ENCODE results near the gene CIART. TPM values are rescaled to one million over a fixed set of nuclear protein-coding genes. Genes with fewer than 3 reads are reported as not detected.

The CIART gene
- total RNA-seq, 6 donors from 2014 or later, result 2.7 to 14.7 (median 7.5) TPM

DNA sequence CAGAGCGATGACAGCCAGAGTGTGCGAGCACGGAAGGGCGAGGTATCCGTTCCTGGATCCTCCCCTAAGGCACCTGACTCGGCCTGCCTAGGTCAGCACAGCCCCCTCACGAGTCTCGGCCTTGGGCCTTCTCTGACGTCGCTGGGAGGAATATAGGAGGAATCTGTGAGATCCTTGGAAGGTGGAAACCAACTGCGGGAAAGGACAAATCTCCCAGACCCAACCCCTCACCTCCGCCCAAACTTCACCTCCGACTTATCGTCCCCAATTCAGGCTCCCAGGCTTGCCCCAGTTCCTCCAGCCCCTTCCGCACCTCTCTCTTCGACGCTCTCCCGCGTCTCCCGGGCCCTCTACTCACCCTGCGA is 14.0 kb upstream of the CIART start:
- H3K9me3 ChIP-seq, result no peaks in the 10 kb centered on the region
- H3K4me3 ChIP-seq, result peak overlapping the region; percentile 63 to 95 (median 85)
- ATAC-seq (ENCODE audit: low FRiP score in 2 of 2) (peak; percentile 54 to 80), DNase-seq (peak in 1 of 2 donors; percentile 57)
- H3K27me3 ChIP-seq, result no peaks in the 10 kb centered on the region
- TF ChIP-seq, protein P1, sequence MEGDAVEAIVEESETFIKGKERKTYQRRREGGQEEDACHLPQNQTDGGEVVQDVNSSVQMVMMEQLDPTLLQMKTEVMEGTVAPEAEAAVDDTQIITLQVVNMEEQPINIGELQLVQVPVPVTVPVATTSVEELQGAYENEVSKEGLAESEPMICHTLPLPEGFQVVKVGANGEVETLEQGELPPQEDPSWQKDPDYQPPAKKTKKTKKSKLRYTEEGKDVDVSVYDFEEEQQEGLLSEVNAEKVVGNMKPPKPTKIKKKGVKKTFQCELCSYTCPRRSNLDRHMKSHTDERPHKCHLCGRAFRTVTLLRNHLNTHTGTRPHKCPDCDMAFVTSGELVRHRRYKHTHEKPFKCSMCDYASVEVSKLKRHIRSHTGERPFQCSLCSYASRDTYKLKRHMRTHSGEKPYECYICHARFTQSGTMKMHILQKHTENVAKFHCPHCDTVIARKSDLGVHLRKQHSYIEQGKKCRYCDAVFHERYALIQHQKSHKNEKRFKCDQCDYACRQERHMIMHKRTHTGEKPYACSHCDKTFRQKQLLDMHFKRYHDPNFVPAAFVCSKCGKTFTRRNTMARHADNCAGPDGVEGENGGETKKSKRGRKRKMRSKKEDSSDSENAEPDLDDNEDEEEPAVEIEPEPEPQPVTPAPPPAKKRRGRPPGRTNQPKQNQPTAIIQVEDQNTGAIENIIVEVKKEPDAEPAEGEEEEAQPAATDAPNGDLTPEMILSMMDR (IDR thresholded peaks at IDR 0.05), result no peak
- peak in 1 of 2 donors; percentile 8 for TF ChIP-seq POLR2AphosphoS5 (IDR thresholded peaks at IDR 0.05)
- TF ChIP-seq POLR2A (IDR thresholded peaks at IDR 0.05), result no peak
- no peak for TF ChIP-seq EP300 (IDR thresholded peaks at IDR 0.05)
- peaks cover 11 to 37% (median 25%) of the 10 kb centered on the region in 4 donors for H3K4me1 ChIP-seq
- H3K27ac ChIP-seq, result peak overlapping the region; percentile 93 to 99 (median 97)
- peaks cover 11 to 40% (median 32%) of the 10 kb centered on the region in 4 donors for H3K36me3 ChIP-seq
- 0 to 1% methylated on average over 21 of the region's 21 CpGs for WGBS, 2 donors

DNA sequence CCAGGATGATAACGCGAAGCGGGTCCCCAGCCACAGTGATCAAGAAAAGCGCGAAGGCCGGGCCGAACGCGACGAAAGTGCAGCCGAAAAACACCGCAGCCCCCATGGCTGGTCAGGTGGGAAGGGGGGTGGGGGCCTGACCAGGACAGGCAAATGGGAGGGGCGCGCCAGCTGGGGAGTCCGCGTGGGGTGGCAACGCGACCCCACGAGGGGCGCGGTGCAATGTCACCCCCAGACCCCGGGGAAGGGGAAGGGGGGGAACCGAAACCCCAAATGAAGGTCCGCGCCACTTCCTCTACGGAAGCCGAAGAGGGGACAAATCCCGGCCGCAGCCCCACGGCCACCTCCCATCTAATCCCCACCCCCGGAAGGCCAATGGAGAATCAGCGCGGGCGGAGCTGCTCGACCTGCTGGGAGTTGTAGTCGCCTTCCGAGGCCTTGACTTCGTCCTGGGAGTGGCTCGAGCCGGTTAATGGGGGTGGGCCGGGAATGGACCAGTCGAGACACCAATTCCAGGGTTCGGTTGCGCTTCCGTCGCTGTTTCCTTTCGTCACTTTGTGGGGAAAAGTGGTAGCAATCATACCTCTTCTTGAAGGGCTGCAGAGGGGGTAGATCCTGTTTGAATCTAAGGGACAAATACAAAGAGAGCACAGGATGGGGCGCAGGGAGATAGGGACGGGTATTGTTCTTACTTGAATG is 13.5 kb upstream of the CIART start, which contains the start of gene APH1A:
TSS of gene APH1A (minus strand) at position 312 of the 699 bp plus-strand sequence. CDS start at position 106, 206 bp downstream.
- H3K4me1 ChIP-seq, result peaks cover 11 to 41% (median 27%) of the 10 kb centered on the region in 4 donors
- DNase-seq (peak; percentile 93 to 98), ATAC-seq (ENCODE audit: low FRiP score in 2 of 2) (peak; percentile 98 to 99)
- peak within 1 kb of the TSS; percentile 93 to 99 (median 97) for H3K27ac ChIP-seq
- H3K9me3 ChIP-seq, result no peaks in the 10 kb centered on the region
- TF ChIP-seq POLR2A (IDR thresholded peaks at IDR 0.05) (peak in 3 of 4 donors; percentile 20 to 75 (median 51)), EP300 (IDR thresholded peaks at IDR 0.05) (no peak), POLR2AphosphoS5 (IDR thresholded peaks at IDR 0.05) (peak; percentile 85 to 87)
- TF ChIP-seq, protein P1 (IDR thresholded peaks at IDR 0.05), result peak in 1 of 6 experiments; percentile 12
- no peaks in the 10 kb centered on the region for H3K27me3 ChIP-seq
- H3K36me3 ChIP-seq, result peaks cover 11 to 38% (median 32%) of the 10 kb centered on the region in 4 donors
- H3K4me3 ChIP-seq, result peak within 1 kb of the TSS; percentile 63 to 95 (median 85)
- WGBS, 2 donors, result 1 to 2% methylated on average over 26 to 45 of the region's 49 CpGs

DNA sequence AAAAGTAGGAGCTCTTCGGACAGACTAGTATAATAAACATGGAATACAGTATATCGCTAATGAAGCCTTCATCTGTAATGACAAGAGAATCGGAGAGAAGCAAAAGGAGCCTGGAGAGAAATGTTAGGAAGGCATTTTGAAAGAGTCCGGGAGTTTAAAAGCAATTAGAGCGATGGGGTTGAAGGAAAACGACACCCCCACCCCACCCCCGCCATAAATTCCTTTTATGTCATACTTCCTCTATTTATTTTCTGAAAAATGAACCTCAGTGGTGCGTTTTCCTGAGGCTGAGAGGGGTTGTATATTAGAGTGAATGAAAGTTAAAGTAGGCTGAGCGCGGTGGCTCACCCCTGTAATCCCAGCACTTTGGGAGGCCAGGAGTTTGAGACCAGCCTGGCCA is 12.9 kb upstream of the CIART start:
- H3K4me1 ChIP-seq, result peaks cover 11 to 41% (median 27%) of the 10 kb centered on the region in 4 donors
- TF ChIP-seq, protein P1 (IDR thresholded peaks at IDR 0.05), result no peak
- no peak for TF ChIP-seq POLR2AphosphoS5 (IDR thresholded peaks at IDR 0.05)
- no peak for TF ChIP-seq EP300 (IDR thresholded peaks at IDR 0.05)
- TF ChIP-seq POLR2A (IDR thresholded peaks at IDR 0.05), result no peak
- H3K27ac ChIP-seq, result peak overlapping the region; percentile 93 to 99 (median 97)
- no peak for ATAC-seq (ENCODE audit: low FRiP score in 2 of 2)
- H3K36me3 ChIP-seq, result peaks cover 11 to 32% (median 26%) of the 10 kb centered on the region in 4 donors
- no peaks in the 10 kb centered on the region for H3K9me3 ChIP-seq
- H3K27me3 ChIP-seq, result no peaks in the 10 kb centered on the region
- H3K4me3 ChIP-seq, result peak overlapping the region; percentile 63 to 95 (median 85)
- 24 to 27% methylated on average over 10 of the region's 10 CpGs for WGBS, 2 donors
- no peak for DNase-seq

DNA sequence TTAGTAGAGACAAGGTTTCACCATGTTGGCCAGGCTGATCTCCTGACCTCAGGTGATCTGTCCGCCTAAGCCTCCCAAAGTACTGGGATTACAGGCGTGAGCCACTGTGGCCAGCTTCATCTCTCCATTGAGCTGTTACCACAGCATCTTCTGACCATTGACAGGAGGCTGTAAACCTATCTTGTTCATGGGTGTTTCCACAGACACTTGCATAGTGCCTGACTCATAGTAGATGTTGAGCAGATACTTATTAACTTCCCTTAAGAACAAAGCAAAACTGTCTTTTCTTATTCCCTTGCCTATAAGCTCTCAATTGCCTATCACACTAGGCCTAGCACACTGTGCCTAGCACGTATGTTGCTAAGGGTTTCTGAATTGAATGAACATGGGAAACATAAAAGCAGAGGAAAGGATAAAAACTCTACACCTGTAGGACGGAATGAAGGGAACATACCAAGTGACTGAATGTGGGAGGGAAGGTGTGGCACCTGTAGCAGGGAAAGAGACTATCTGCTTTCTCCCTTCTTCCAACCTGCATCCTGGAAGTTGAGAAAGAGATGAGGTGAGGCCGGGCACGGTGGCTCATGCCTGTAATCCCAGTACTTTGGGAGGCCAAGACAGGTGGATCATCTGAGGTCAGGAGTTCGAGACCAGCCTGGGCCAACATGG is 10.9 kb upstream of the CIART start:
- no peak for TF ChIP-seq POLR2AphosphoS5 (IDR thresholded peaks at IDR 0.05)
- no peak for TF ChIP-seq POLR2A (IDR thresholded peaks at IDR 0.05)
- no peak for TF ChIP-seq EP300 (IDR thresholded peaks at IDR 0.05)
- TF ChIP-seq, protein P1 (IDR thresholded peaks at IDR 0.05), result no peak
- ATAC-seq (ENCODE audit: low FRiP score in 2 of 2) (no peak), DNase-seq (no peak)
- 94 to 95% methylated on average over 7 of the region's 7 CpGs for WGBS, 2 donors
- Histone ChIP-seq H3K27ac (peak overlapping the region in 3 of 4 donors; percentile 16 to 68 (median 63)), H3K9me3 (no peaks in the 10 kb centered on the region), H3K36me3 (peaks cover 0 to 12% (median 7%) of the 10 kb centered on the region in 4 donors), H3K4me3 (no peak overlapping the region), H3K4me1 (peaks cover 11 to 38% (median 26%) of the 10 kb centered on the region in 4 donors), H3K27me3 (no peaks in the 10 kb centered on the region)

All from upper lobe of left lung (tissue), 6 donors.